ENCODE data around the gene LEMD1. TPM values are rescaled to one million over a fixed set of nuclear protein-coding genes. Genes with fewer than 3 reads are reported as not detected.

Gene LEMD1
- under 1 TPM; 0.78 to 0.81 TPM for polyA plus RNA-seq

GRCh38 chr1:205421798-205422197 lies at the start of gene LEMD1:
TSS of gene LEMD1 (minus strand) at chr1:205422056. CDS start at chr1:205420536, 1,520 bp downstream.
- Histone ChIP-seq H3K36me3 (ENCODE audit: control insufficient read depth in 2 of 2, insufficient read depth in 2 of 2, low read length in 1 of 2) (no peaks in the 10 kb centered on the region), H3K27ac (ENCODE audit: low read depth in 2 of 2, low read length in 1 of 2) (no peak within 1 kb of the TSS), H3K4me1 (ENCODE audit: control insufficient read depth in 2 of 2, insufficient read depth in 2 of 2, low read length in 1 of 2) (no peaks in the 10 kb centered on the region), H3K4me3 (ENCODE audit: low read depth in 1 of 2, low read length in 2 of 2) (no peak within 1 kb of the TSS), H3K27me3 (ENCODE audit: control insufficient read depth in 1 of 2, insufficient read depth in 2 of 2, low read length in 2 of 2) (peaks cover 0 to 3% of the 10 kb centered on the region in 2 donors), H3K9me3 (ENCODE audit: control insufficient read depth in 2 of 2, insufficient read depth in 1 of 2, low read depth in 1 of 2, low read length in 1 of 2) (no peaks in the 10 kb centered on the region)
- WGBS, 2 donors = 57 to 62% methylated on average over 2 of the region's 2 CpGs

- H3K4me1 ChIP-seq (ENCODE audit: control insufficient read depth in 2 of 2, insufficient read depth in 2 of 2, low read length in 1 of 2) = peaks cover 0 to 3% of the 10 kb centered on the region in 2 donors
- peaks cover 0 to 6% of the 10 kb centered on the region in 2 donors for H3K9me3 ChIP-seq (ENCODE audit: control insufficient read depth in 2 of 2, insufficient read depth in 1 of 2, low read depth in 1 of 2, low read length in 1 of 2)
- 76 to 86% methylated on average over 6 of the region's 6 CpGs for WGBS, 2 donors
- H3K36me3 ChIP-seq (ENCODE audit: control insufficient read depth in 2 of 2, insufficient read depth in 2 of 2, low read length in 1 of 2) = no peaks in the 10 kb centered on the region
- no peaks in the 10 kb centered on the region for H3K27me3 ChIP-seq (ENCODE audit: control insufficient read depth in 1 of 2, insufficient read depth in 2 of 2, low read length in 2 of 2)
- no peak overlapping the region for H3K27ac ChIP-seq (ENCODE audit: low read depth in 2 of 2, low read length in 1 of 2)
- H3K4me3 ChIP-seq (ENCODE audit: low read depth in 1 of 2, low read length in 2 of 2) = no peak overlapping the region
Measured at GRCh38 chr1:205470131-205470530, 48.3 kb upstream of the LEMD1 start.

- Histone ChIP-seq H3K4me3 (ENCODE audit: low read depth in 1 of 2, low read length in 2 of 2) (no peak overlapping the region), H3K4me1 (ENCODE audit: control insufficient read depth in 2 of 2, insufficient read depth in 2 of 2, low read length in 1 of 2) (no peaks in the 10 kb centered on the region), H3K9me3 (ENCODE audit: control insufficient read depth in 2 of 2, insufficient read depth in 1 of 2, low read depth in 1 of 2, low read length in 1 of 2) (no peaks in the 10 kb centered on the region), H3K36me3 (ENCODE audit: control insufficient read depth in 2 of 2, insufficient read depth in 2 of 2, low read length in 1 of 2) (no peaks in the 10 kb centered on the region), H3K27ac (ENCODE audit: low read depth in 2 of 2, low read length in 1 of 2) (no peak overlapping the region), H3K27me3 (ENCODE audit: control insufficient read depth in 1 of 2, insufficient read depth in 2 of 2, low read length in 2 of 2) (no peaks in the 10 kb centered on the region)
- WGBS, 2 donors = 47 to 54% methylated on average over 7 of the region's 7 CpGs
Measured at GRCh38 chr1:205466595-205467220, 44.9 kb upstream of the LEMD1 start.

- Histone ChIP-seq H3K4me3 (ENCODE audit: low read depth in 1 of 2, low read length in 2 of 2) (no peak overlapping the region), H3K4me1 (ENCODE audit: control insufficient read depth in 2 of 2, insufficient read depth in 2 of 2, low read length in 1 of 2) (no peaks in the 10 kb centered on the region), H3K36me3 (ENCODE audit: control insufficient read depth in 2 of 2, insufficient read depth in 2 of 2, low read length in 1 of 2) (no peaks in the 10 kb centered on the region), H3K27me3 (ENCODE audit: control insufficient read depth in 1 of 2, insufficient read depth in 2 of 2, low read length in 2 of 2) (no peaks in the 10 kb centered on the region), H3K9me3 (ENCODE audit: control insufficient read depth in 2 of 2, insufficient read depth in 1 of 2, low read depth in 1 of 2, low read length in 1 of 2) (no peaks in the 10 kb centered on the region), H3K27ac (ENCODE audit: low read depth in 2 of 2, low read length in 1 of 2) (no peak overlapping the region)
- 53 to 80% methylated on average over 2 of the region's 2 CpGs for WGBS, 2 donors
Measured at GRCh38 chr1:205465392-205465791, 43.5 kb upstream of the LEMD1 start.

GRCh38 chr1:205458777-205459566 lies 37.1 kb upstream of the LEMD1 start:
- 47 to 55% methylated on average over 6 of the region's 6 CpGs for WGBS, 2 donors
- Histone ChIP-seq H3K27me3 (ENCODE audit: control insufficient read depth in 1 of 2, insufficient read depth in 2 of 2, low read length in 2 of 2) (peaks cover 6 to 22% of the 10 kb centered on the region in 2 donors), H3K9me3 (ENCODE audit: control insufficient read depth in 2 of 2, insufficient read depth in 1 of 2, low read depth in 1 of 2, low read length in 1 of 2) (peaks cover 0 to 2% of the 10 kb centered on the region in 2 donors), H3K4me1 (ENCODE audit: control insufficient read depth in 2 of 2, insufficient read depth in 2 of 2, low read length in 1 of 2) (peaks cover 2 to 8% of the 10 kb centered on the region in 2 donors), H3K36me3 (ENCODE audit: control insufficient read depth in 2 of 2, insufficient read depth in 2 of 2, low read length in 1 of 2) (no peaks in the 10 kb centered on the region), H3K4me3 (ENCODE audit: low read depth in 1 of 2, low read length in 2 of 2) (no peak overlapping the region), H3K27ac (ENCODE audit: low read depth in 2 of 2, low read length in 1 of 2) (no peak overlapping the region)

- no peak overlapping the region for H3K27ac ChIP-seq (ENCODE audit: low read depth in 2 of 2, low read length in 1 of 2)
- H3K27me3 ChIP-seq (ENCODE audit: control insufficient read depth in 1 of 2, insufficient read depth in 2 of 2, low read length in 2 of 2) = peaks cover 6 to 24% of the 10 kb centered on the region in 2 donors
- 1 to 2% methylated on average over 56 to 72 of the region's 74 CpGs for WGBS, 2 donors
- H3K4me1 ChIP-seq (ENCODE audit: control insufficient read depth in 2 of 2, insufficient read depth in 2 of 2, low read length in 1 of 2) = peaks cover 2 to 8% of the 10 kb centered on the region in 2 donors
- H3K9me3 ChIP-seq (ENCODE audit: control insufficient read depth in 2 of 2, insufficient read depth in 1 of 2, low read depth in 1 of 2, low read length in 1 of 2) = peaks cover 0 to 2% of the 10 kb centered on the region in 2 donors
- peak overlapping the region in 1 of 2 donors; percentile 36 for H3K4me3 ChIP-seq (ENCODE audit: low read depth in 1 of 2, low read length in 2 of 2)
- no peaks in the 10 kb centered on the region for H3K36me3 ChIP-seq (ENCODE audit: control insufficient read depth in 2 of 2, insufficient read depth in 2 of 2, low read length in 1 of 2)
Measured at GRCh38 chr1:205456868-205457745, 35.3 kb upstream of the LEMD1 start.

- H3K4me1 ChIP-seq (ENCODE audit: control insufficient read depth in 2 of 2, insufficient read depth in 2 of 2, low read length in 1 of 2) = peaks cover 2 to 8% of the 10 kb centered on the region in 2 donors
- 1% methylated on average over 46 to 47 of the region's 47 CpGs for WGBS, 2 donors
- peak overlapping the region in 1 of 2 donors; percentile 36 for H3K4me3 ChIP-seq (ENCODE audit: low read depth in 1 of 2, low read length in 2 of 2)
- H3K9me3 ChIP-seq (ENCODE audit: control insufficient read depth in 2 of 2, insufficient read depth in 1 of 2, low read depth in 1 of 2, low read length in 1 of 2) = peaks cover 0 to 2% of the 10 kb centered on the region in 2 donors
- no peak overlapping the region for H3K27ac ChIP-seq (ENCODE audit: low read depth in 2 of 2, low read length in 1 of 2)
- H3K36me3 ChIP-seq (ENCODE audit: control insufficient read depth in 2 of 2, insufficient read depth in 2 of 2, low read length in 1 of 2) = no peaks in the 10 kb centered on the region
- peaks cover 6 to 24% of the 10 kb centered on the region in 2 donors for H3K27me3 ChIP-seq (ENCODE audit: control insufficient read depth in 1 of 2, insufficient read depth in 2 of 2, low read length in 2 of 2)
Measured at GRCh38 chr1:205456383-205456867, 34.6 kb upstream of the LEMD1 start.

GRCh38 chr1:205455581-205456382 lies 33.9 kb upstream of the LEMD1 start, which contains the start of gene BLACAT1:
TSS of gene BLACAT1 (minus strand) at chr1:205456045.
- Histone ChIP-seq H3K27me3 (ENCODE audit: control insufficient read depth in 1 of 2, insufficient read depth in 2 of 2, low read length in 2 of 2) (peaks cover 6 to 24% of the 10 kb centered on the region in 2 donors), H3K36me3 (ENCODE audit: control insufficient read depth in 2 of 2, insufficient read depth in 2 of 2, low read length in 1 of 2) (no peaks in the 10 kb centered on the region), H3K27ac (ENCODE audit: low read depth in 2 of 2, low read length in 1 of 2) (no peak within 1 kb of the TSS), H3K9me3 (ENCODE audit: control insufficient read depth in 2 of 2, insufficient read depth in 1 of 2, low read depth in 1 of 2, low read length in 1 of 2) (peaks cover 0 to 2% of the 10 kb centered on the region in 2 donors), H3K4me1 (ENCODE audit: control insufficient read depth in 2 of 2, insufficient read depth in 2 of 2, low read length in 1 of 2) (peaks cover 2 to 8% of the 10 kb centered on the region in 2 donors), H3K4me3 (ENCODE audit: low read depth in 1 of 2, low read length in 2 of 2) (peak within 1 kb of the TSS in 1 of 2 donors; percentile 36)
- WGBS, 2 donors = 5 to 7% methylated on average over 53 of the region's 53 CpGs

All from esophagus (tissue), 2 donors.